Activated T-helper 9 cell treated with anti-CD3 and anti-CD28 coated beads, Interleukin-2, amount 50 U/mL, for 16 hours (primary cell): ENCODE data around the gene AGBL4.

Source experiments
- DNase-seq: peaks from one replicate; pipeline ENCODE4 v3.0.0-alpha.2; 2020; ENCODE audit warnings: low read depth

AGBL4 gene

GRCh38 chr1:49694251-49694827 lies 329.4 kb downstream of the AGBL4 start:
- DNase-seq = no peak

GRCh38 chr1:49686107-49686506 lies 337.6 kb downstream of the AGBL4 start:
- DNase-seq = no peak

- no peak for DNase-seq
Observed at GRCh38 chr1:49677706-49678105, 346.0 kb downstream of the AGBL4 start.

GRCh38 chr1:49651136-49651535 lies 372.6 kb downstream of the AGBL4 start:
- no peak for DNase-seq

GRCh38 chr1:49630156-49630555 lies 393.6 kb downstream of the AGBL4 start:
- no peak for DNase-seq

GRCh38 chr1:49627781-49628180 lies 396.0 kb downstream of the AGBL4 start:
- DNase-seq = no peak

- DNase-seq = no peak
Observed at GRCh38 chr1:49626472-49626871, 397.3 kb downstream of the AGBL4 start.

GRCh38 chr1:49622877-49623276 lies 400.9 kb downstream of the AGBL4 start:
- no peak for DNase-seq

GRCh38 chr1:49606082-49606481 lies 417.7 kb downstream of the AGBL4 start:
- no peak for DNase-seq

- no peak for DNase-seq
Observed at GRCh38 chr1:49597436-49597835, 426.3 kb downstream of the AGBL4 start.

- DNase-seq = no peak
Observed at GRCh38 chr1:49576327-49576901, 447.3 kb downstream of the AGBL4 start.

- DNase-seq = no peak
Observed at GRCh38 chr1:49556676-49557234, 467.0 kb downstream of the AGBL4 start.

- DNase-seq = no peak
Observed at GRCh38 chr1:49552101-49552500, 471.7 kb downstream of the AGBL4 start.

- no peak for DNase-seq
Observed at GRCh38 chr1:49544615-49545014, 479.1 kb downstream of the AGBL4 start.

GRCh38 chr1:49541096-49541752 lies 482.5 kb downstream of the AGBL4 start:
- DNase-seq = no peak

GRCh38 chr1:49527606-49528305 lies 496.0 kb downstream of the AGBL4 start:
- no peak for DNase-seq

- no peak for DNase-seq
Observed at GRCh38 chr1:49526672-49527071, 497.1 kb downstream of the AGBL4 start.

- DNase-seq = no peak
Observed at GRCh38 chr1:49523764-49524163, 500.0 kb downstream of the AGBL4 start.

GRCh38 chr1:49466961-49467360 lies 556.8 kb downstream of the AGBL4 start:
- DNase-seq = no peak

GRCh38 chr1:49465486-49466185 lies 558.1 kb downstream of the AGBL4 start:
- DNase-seq = no peak

- no peak for DNase-seq
Observed at GRCh38 chr1:49448200-49448599, 575.6 kb downstream of the AGBL4 start.

GRCh38 chr1:49436865-49437264 lies 586.9 kb downstream of the AGBL4 start:
- no peak for DNase-seq
